ENCODE results near the gene NAPEPLD.
"Not testable (repeated sequence)": the region's sequence is repeated elsewhere in the genome, so short reads cannot be mapped to it uniquely, and the experiment has no call there.

NAPEPLD gene

DNA sequence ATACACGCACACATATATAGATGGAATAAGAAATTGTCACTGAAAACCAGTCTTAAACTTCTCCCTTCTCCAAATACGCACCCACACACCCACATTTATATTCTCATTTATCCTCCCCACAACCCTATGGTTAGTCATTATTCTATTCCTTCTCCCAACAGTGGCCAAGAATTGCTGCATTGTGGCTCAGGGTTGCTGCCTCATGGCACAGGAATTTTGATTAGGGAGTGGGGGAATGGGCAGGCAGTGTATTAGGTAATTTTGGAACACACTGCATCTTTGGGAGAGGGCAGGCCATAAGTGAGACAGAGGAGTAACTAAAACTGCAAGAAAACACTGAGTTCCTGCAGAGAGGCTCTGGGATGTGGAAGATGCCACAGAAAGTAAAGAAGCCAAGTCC is 35.7 kb downstream of the NAPEPLD start:
- no peak overlapping the region for H3K4me3 ChIP-seq (replicated peaks; ENCODE audit: low read depth, low read length)
- TF ChIP-seq, protein P1, sequence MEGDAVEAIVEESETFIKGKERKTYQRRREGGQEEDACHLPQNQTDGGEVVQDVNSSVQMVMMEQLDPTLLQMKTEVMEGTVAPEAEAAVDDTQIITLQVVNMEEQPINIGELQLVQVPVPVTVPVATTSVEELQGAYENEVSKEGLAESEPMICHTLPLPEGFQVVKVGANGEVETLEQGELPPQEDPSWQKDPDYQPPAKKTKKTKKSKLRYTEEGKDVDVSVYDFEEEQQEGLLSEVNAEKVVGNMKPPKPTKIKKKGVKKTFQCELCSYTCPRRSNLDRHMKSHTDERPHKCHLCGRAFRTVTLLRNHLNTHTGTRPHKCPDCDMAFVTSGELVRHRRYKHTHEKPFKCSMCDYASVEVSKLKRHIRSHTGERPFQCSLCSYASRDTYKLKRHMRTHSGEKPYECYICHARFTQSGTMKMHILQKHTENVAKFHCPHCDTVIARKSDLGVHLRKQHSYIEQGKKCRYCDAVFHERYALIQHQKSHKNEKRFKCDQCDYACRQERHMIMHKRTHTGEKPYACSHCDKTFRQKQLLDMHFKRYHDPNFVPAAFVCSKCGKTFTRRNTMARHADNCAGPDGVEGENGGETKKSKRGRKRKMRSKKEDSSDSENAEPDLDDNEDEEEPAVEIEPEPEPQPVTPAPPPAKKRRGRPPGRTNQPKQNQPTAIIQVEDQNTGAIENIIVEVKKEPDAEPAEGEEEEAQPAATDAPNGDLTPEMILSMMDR (IDR thresholded peaks at IDR 0.05; ENCODE audit: low read depth, low read length, missing control alignments), result no peak
- DNase-seq (ENCODE audit: extremely low read depth, low read depth), result peak; percentile 38

DNA sequence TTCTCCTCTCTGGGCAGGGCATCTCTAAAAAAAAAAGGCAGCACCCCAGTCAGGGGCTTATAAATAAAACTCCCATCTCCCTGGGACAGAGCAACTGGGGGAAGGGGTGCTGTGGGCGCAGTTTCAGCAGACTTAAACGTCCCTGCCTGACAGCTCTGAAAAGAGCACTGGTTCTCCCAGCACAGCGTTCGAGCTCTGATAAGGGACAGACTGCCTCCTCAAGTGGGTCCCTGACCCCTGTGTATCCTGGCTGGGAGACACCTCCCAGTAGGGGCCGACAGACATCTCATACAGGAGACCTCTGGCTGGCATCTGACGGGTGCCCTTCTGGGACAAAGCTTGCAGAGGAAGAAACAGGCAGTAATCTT is 42.2 kb downstream of the NAPEPLD start:
- H3K4me3 ChIP-seq (replicated peaks; ENCODE audit: low read depth, low read length); DNase-seq (ENCODE audit: extremely low read depth, low read depth): not testable (repeated sequence)

DNA sequence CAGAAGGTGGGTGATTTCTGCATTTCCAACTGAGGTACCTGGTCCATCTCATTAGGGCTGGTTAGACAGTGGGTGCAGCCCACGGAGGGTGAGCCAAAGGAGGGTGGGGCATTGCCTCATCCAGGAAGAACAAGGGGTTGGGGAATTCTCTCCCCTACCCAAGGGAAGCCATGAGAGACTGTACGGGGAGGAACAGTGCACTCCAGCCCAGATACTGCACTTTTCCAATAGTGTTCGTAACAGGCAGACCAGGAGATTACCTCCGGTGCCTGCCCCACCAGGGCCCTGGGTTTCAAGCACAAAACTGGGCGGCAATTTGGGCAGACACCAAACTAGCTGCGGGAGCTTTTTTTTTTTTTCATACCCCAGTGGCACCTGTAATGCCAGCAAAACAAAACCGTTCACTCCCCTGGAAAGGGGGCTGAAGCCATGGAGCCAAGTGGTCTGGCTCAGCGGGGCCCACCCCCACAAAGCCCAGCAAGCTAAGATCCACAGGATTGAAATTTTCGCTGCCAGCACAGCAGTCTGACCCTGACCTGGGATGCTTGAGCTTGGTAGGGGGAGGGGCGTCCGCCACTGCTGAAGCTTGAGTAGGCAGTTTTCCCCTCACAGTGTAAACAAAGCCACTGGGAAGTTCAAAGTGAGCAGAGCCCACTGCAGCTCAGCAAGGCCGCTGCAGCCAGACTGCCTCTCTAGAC is 42.7 kb downstream of the NAPEPLD start:
- no peak for DNase-seq (ENCODE audit: extremely low read depth, low read depth)
- TF ChIP-seq, protein P1 (IDR thresholded peaks at IDR 0.05; ENCODE audit: low read depth, low read length, missing control alignments), result no peak
- no peak overlapping the region for H3K4me3 ChIP-seq (replicated peaks; ENCODE audit: low read depth, low read length)

DNA sequence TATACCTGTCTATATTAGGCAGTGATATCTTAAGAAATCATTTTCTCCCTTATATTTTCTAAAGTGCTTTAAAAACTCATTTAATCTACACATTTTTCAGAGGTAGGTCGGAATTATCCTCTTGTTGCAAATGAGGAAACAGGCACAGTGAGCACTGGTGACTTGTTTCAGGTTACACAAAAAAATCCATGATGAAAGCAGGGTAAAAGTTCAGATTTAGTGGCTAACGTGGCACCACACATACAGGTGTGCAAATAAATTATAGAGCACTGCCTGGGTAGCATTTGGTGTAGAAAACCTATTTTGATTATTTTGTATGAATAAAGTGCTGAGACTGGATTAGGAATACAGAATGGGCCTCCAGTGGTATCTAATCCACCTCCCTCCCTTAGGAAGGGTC is 47.4 kb downstream of the NAPEPLD start:
- H3K4me3 ChIP-seq (replicated peaks; ENCODE audit: low read depth, low read length), result no peak overlapping the region
- DNase-seq (ENCODE audit: extremely low read depth, low read depth), result no peak
- TF ChIP-seq, protein P1 (IDR thresholded peaks at IDR 0.05; ENCODE audit: low read depth, low read length, missing control alignments), result no peak

DNA sequence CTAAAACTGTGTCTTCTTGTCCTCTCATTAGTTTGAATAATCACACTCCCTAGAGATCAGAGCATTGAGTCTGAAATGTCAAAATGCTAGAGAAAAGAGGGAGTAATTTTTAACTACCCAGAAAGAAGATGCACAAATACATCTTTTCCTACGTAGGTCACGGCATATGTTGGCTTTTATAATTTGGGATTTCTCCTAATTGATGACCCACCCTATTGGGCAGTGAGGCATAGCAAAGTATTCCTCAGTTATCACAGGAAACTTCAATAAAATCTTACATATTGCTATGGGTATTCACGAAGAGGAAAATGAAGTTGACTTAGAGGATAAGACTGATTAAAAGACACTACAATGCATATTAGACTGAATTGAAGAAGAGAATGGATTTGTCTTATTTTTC is 48.6 kb downstream of the NAPEPLD start:
- no peak for DNase-seq (ENCODE audit: extremely low read depth, low read depth)
- TF ChIP-seq, protein P1 (IDR thresholded peaks at IDR 0.05; ENCODE audit: low read depth, low read length, missing control alignments), result no peak
- H3K4me3 ChIP-seq (replicated peaks; ENCODE audit: low read depth, low read length), result no peak overlapping the region

DNA sequence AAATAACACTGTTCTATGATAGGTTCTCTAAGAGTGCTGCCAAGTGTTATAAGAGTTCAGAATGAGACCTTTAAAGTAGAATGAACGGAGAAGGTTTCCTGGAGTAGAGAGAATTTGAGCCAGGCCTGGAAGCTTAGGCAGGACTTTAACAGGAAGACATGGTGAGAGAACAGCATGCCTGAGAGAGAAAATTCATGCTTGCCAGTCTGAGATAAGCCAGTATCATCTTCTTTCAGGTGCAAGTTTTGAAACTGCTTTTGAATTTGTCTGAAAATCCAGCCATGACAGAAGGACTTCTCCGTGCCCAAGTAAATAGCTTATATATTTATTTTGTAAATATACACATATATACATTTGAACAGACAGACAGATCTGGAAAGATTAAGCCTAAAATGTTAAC is 51.9 kb downstream of the NAPEPLD start:
- TF ChIP-seq, protein P1 (IDR thresholded peaks at IDR 0.05; ENCODE audit: low read depth, low read length, missing control alignments), result no peak
- no peak overlapping the region for H3K4me3 ChIP-seq (replicated peaks; ENCODE audit: low read depth, low read length)
- DNase-seq (ENCODE audit: extremely low read depth, low read depth), result no peak

DNA sequence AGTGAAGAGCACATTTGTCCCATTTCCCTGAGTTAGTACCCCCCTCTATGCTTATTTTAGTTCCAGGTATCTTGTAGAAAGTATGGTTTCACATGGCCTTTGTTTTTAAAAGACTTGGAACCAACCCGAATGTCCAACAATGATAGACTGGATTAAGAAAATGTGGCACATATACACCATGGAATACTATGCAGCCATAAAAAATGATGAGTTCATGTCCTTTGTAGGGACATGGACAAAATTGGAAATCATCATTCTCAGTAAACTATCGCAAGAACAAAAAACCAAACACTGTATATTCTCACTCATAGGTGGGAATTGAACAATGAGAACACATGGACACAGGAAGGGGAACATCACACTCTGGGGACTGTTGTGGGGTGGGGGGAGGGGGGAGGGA is 53.3 kb downstream of the NAPEPLD start:
- DNase-seq (ENCODE audit: extremely low read depth, low read depth); H3K4me3 ChIP-seq (replicated peaks; ENCODE audit: low read depth, low read length): not testable (repeated sequence)

DNA sequence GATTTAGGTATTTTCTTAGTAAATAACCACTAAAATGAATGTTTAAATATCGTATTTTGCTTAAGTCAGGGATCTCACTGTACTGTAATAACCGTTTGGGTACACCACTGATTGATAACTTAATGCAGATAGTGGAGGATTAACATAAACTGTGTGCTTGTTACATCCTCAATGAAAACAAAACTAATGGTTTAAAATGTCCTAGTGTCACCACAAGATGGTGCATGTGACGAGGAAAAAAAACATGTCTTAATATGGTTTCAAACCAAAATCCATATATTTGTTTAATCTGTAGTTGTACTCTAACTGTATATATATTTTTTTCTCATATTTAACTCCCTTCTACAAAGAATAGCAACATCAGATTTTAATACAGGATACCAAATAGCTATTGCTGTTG is 54.8 kb downstream of the NAPEPLD start:
- no peak for DNase-seq (ENCODE audit: extremely low read depth, low read depth)
- TF ChIP-seq, protein P1 (IDR thresholded peaks at IDR 0.05; ENCODE audit: low read depth, low read length, missing control alignments), result no peak
- H3K4me3 ChIP-seq (replicated peaks; ENCODE audit: low read depth, low read length), result no peak overlapping the region

Data from HFF-Myc (cell line).